ENCODE results near the gene LRRC3B. TPM values are rescaled to one million over a fixed set of nuclear protein-coding genes. Genes with fewer than 3 reads are reported as not detected.

Gene LRRC3B
- total and polyA plus RNA-seq, 9 donors = 9.9 to 14.0 (median 11.7) TPM

DNA sequence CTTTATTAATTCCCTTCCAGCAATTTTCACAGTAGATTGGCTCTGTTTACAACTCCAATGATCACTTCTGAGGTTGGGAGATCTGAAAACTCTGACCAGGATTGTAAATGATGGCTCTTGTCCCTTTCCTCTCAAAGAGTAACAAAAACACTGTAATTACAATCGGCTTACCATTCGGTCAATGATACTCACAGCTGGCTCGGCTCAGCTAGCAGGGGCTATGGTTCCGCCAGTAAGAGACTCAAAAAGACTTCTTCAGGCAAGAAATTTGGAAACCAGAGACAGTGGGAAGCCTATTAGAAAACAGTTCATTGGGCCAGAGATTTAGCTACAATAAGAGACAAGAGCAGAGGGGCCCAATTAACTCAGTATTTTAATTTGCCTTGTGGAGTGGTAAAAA is 96.6 kb downstream of the LRRC3B start:
- no peak overlapping the region for H3K4me3 ChIP-seq (ENCODE audit: low read length)
- no peak overlapping the region for H3K27ac ChIP-seq (ENCODE audit: low read length)
- DNase-seq = peak; percentile 31
- peaks cover 5% of the 10 kb centered on the region for H3K36me3 ChIP-seq (ENCODE audit: control insufficient read depth, insufficient read depth, low read length)
- H3K9me3 ChIP-seq (replicated peaks; ENCODE audit: control insufficient read depth, low read depth, low read length) = peaks cover 7% of the 10 kb centered on the region
- H3K27me3 ChIP-seq (ENCODE audit: control insufficient read depth, insufficient read depth, low read length) = no peaks in the 10 kb centered on the region
- peaks cover 2% of the 10 kb centered on the region for H3K4me1 ChIP-seq (ENCODE audit: control insufficient read depth, insufficient read depth, low read length)
- 33% methylated on average over 4 of the region's 4 CpGs for WGBS (ENCODE audit: insufficient coverage)

DNA sequence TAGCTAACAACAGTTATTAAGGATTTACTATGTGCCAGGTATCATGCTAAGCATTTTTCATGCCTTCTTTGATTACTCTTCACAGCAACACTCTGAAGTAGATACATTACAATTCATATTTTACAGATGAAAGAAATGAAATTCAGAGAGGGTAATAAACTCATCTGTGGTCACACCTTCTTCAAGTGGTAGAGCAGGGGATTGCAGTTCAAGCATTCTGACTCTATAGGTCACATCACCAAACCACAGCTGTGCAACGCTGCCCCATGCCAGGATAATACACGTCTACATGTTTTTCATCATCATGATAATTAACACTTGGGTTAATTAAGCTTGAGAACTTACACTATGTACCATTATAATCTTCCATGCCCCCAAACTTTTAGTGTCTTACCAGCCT is 98.5 kb downstream of the LRRC3B start:
- no peak overlapping the region for H3K27ac ChIP-seq (ENCODE audit: low read length)
- WGBS (ENCODE audit: insufficient coverage) = no CpG with 5 or more reads among the region's 2 CpGs
- DNase-seq = no peak
- H3K36me3 ChIP-seq (ENCODE audit: control insufficient read depth, insufficient read depth, low read length) = peaks cover 5% of the 10 kb centered on the region
- no peaks in the 10 kb centered on the region for H3K27me3 ChIP-seq (ENCODE audit: control insufficient read depth, insufficient read depth, low read length)
- peaks cover 2% of the 10 kb centered on the region for H3K4me1 ChIP-seq (ENCODE audit: control insufficient read depth, insufficient read depth, low read length)
- peaks cover 6% of the 10 kb centered on the region for H3K9me3 ChIP-seq (replicated peaks; ENCODE audit: control insufficient read depth, low read depth, low read length)
- H3K4me3 ChIP-seq (ENCODE audit: low read length) = no peak overlapping the region

DNA sequence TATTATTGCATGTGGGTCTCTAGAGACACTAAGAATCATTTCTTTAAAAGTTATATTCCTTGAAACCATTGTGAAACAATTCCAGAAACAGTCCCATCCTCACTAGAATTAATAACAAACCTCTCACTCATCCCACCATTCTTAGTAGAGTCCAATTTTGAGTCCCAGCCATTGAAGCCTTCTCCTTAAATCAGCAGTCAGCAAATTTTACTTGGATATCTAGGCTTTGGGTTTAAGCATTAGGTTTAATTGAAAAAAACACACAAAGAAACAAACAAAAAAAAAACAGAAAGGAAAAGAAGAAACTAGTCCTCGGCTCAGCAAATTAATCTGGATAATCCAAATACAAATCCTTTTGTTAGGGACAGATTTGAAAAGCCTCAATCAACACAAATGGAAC is 109.3 kb downstream of the LRRC3B start:
- Histone ChIP-seq H3K9me3 (replicated peaks; ENCODE audit: control insufficient read depth, low read depth, low read length) (no peaks in the 10 kb centered on the region), H3K27me3 (ENCODE audit: control insufficient read depth, insufficient read depth, low read length) (no peaks in the 10 kb centered on the region), H3K4me1 (ENCODE audit: control insufficient read depth, insufficient read depth, low read length) (no peaks in the 10 kb centered on the region), H3K36me3 (ENCODE audit: control insufficient read depth, insufficient read depth, low read length) (no peaks in the 10 kb centered on the region), H3K27ac (ENCODE audit: low read length) (no peak overlapping the region), H3K4me3 (ENCODE audit: low read length) (no peak overlapping the region)
- DNase-seq = no peak
- WGBS (ENCODE audit: insufficient coverage) = no CpG with 5 or more reads among the region's 1 CpG

DNA sequence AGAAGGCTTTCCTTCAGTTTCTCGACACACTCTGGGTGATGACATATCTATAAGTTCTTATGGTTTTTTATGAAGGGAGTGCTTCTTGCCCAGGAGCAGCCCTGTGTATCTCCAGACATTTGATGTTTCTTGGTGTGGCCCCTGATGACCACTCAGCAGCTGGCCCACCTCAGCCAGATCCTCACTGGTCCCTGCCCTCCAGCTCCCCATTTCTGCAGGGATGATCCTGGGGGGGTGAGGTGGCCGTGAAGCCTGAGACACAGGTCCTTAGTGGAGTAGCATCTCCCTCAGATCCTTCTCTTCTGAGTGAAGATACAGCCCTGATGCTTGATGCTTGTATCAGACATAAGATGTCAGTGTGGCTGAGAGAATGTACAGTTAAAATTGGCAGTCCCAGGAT is 127.7 kb downstream of the LRRC3B start:
- whole genome bisulfite sequencing (ENCODE audit: insufficient coverage) = no CpG with 5 or more reads among the region's 2 CpGs
- Histone ChIP-seq H3K36me3 (ENCODE audit: control insufficient read depth, insufficient read depth, low read length) (no peaks in the 10 kb centered on the region), H3K4me3 (ENCODE audit: low read length) (no peak overlapping the region), H3K27me3 (ENCODE audit: control insufficient read depth, insufficient read depth, low read length) (no peaks in the 10 kb centered on the region), H3K9me3 (replicated peaks; ENCODE audit: control insufficient read depth, low read depth, low read length) (no peaks in the 10 kb centered on the region), H3K27ac (ENCODE audit: low read length) (no peak overlapping the region), H3K4me1 (ENCODE audit: control insufficient read depth, insufficient read depth, low read length) (no peaks in the 10 kb centered on the region)
- no peak for DNase-seq

DNA sequence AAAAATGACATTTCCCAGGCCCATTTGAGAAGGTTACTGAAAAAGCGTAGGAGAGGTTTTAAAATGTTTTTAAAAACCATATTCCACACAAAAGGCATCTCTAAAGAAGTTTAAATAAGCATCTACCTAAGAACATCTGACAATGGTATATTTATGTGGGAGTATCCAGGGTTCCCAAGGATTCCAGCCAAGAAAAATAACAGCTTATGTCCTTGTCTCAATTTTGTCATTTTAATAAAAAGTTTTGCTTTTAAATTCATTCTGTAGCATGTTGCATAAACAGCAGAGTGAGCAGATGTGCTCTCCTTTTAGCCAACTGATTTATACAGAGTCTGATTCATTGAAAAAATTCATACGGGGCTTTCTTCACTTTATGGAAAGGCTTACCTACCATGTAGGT is 129.9 kb downstream of the LRRC3B start:
- no peak overlapping the region for H3K27ac ChIP-seq (ENCODE audit: low read length)
- DNase-seq = peak; percentile 89
- H3K36me3 ChIP-seq (ENCODE audit: control insufficient read depth, insufficient read depth, low read length) = no peaks in the 10 kb centered on the region
- no peaks in the 10 kb centered on the region for H3K9me3 ChIP-seq (replicated peaks; ENCODE audit: control insufficient read depth, low read depth, low read length)
- H3K4me3 ChIP-seq (ENCODE audit: low read length) = no peak overlapping the region
- H3K27me3 ChIP-seq (ENCODE audit: control insufficient read depth, insufficient read depth, low read length) = no peaks in the 10 kb centered on the region
- WGBS (ENCODE audit: insufficient coverage) = no CpG with 5 or more reads among the region's 2 CpGs
- no peaks in the 10 kb centered on the region for H3K4me1 ChIP-seq (ENCODE audit: control insufficient read depth, insufficient read depth, low read length)

DNA sequence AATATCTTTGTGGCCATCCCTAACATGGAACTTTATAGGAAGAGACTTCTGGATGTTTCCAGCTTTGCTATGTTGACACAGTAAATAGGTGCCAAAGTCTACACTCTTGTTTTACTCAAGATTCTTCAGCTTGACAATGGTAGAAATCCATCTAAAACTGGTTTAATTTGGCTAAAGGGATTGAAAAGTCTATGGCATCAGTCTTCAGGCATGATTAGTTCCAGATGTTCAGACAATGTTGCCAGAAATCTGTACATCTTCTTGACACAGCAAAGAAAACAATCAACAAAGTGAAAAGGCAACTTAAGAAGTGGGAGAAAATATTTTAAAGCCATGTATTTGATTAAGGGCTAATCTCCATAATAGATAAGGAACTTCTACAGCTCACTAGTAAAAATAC is 130.5 kb downstream of the LRRC3B start:
- Histone ChIP-seq H3K27ac (ENCODE audit: low read length) (no peak overlapping the region), H3K27me3 (ENCODE audit: control insufficient read depth, insufficient read depth, low read length) (no peaks in the 10 kb centered on the region)
- DNase-seq = peak; percentile 52

DNA sequence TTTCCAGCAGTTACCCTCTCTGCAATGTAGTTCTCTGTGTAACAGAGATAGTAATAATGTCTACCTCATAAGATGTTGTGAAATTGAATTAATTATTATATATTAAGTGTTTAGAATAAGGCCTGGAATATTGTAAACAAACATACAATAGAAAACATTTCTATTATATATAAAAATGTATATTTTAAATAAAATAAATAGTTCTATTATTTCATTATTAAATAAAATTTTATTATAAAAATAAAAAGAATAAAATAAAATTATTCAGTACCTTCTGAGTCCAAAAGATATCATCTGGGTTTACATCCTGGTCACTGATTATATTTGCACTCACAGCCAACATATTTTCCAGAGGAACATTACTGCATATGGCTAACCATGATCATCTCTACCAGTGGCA is 135.4 kb downstream of the LRRC3B start:
- Histone ChIP-seq H3K4me1 (ENCODE audit: control insufficient read depth, insufficient read depth, low read length) (no peaks in the 10 kb centered on the region), H3K36me3 (ENCODE audit: control insufficient read depth, insufficient read depth, low read length) (no peaks in the 10 kb centered on the region), H3K9me3 (replicated peaks; ENCODE audit: control insufficient read depth, low read depth, low read length) (no peaks in the 10 kb centered on the region), H3K27ac (ENCODE audit: low read length) (no peak overlapping the region), H3K4me3 (ENCODE audit: low read length) (no peak overlapping the region), H3K27me3 (ENCODE audit: control insufficient read depth, insufficient read depth, low read length) (no peaks in the 10 kb centered on the region)
- no peak for DNase-seq

More for the DNA sequence above, 130.5 kb downstream of the LRRC3B start:
- no peaks in the 10 kb centered on the region for H3K4me1 ChIP-seq (ENCODE audit: control insufficient read depth, insufficient read depth, low read length)
- no peaks in the 10 kb centered on the region for H3K36me3 ChIP-seq (ENCODE audit: control insufficient read depth, insufficient read depth, low read length)
- H3K4me3 ChIP-seq (ENCODE audit: low read length) = no peak overlapping the region
- H3K9me3 ChIP-seq (replicated peaks; ENCODE audit: control insufficient read depth, low read depth, low read length) = no peaks in the 10 kb centered on the region
